Liver (tissue), 3 donors: ENCODE results near the gene STOX1.

Experiments used
- CTCF ChIP-seq: fragments of 150-350 bp; IDR thresholded peaks from 2 replicates; pipeline ENCODE4 v1.5.1; 2017; ENCODE audit warnings: improper control_type of control experiment, low read depth, low read length; ENCODE audit not compliant: missing input control
- EGR1 ChIP-seq, 2 donors: IDR thresholded peaks; 2 replicates each; pipeline ENCODE4 v1.6.1; 2016 to 2018; ENCODE audit warnings: antibody characterized with exemption in 2 of 2, low read depth in 2 of 2
- FOXA1 ChIP-seq: IDR thresholded peaks from 2 replicates; pipeline ENCODE4 v1.6.1; 2016; ENCODE audit warnings: antibody characterized with exemption
- FOXA2 ChIP-seq: IDR thresholded peaks from 2 replicates; pipeline ENCODE4 v1.6.1; 2016; ENCODE audit warnings: antibody characterized with exemption
- GABPA ChIP-seq, 2 donors: IDR thresholded peaks in 1 of 2; conservative IDR thresholded peaks in 1 of 2; 2 replicates each; pipeline ENCODE4 v1.6.1; 2016; ENCODE audit warnings: antibody characterized with exemption in 2 of 2, mild to moderate bottlenecking in 1 of 2, moderate library complexity in 1 of 2
- HNF4G ChIP-seq: IDR thresholded peaks from 2 replicates; pipeline ENCODE4 v1.6.1; 2016; ENCODE audit warnings: antibody characterized with exemption
- JUND ChIP-seq, 2 donors: IDR thresholded peaks; 2 replicates each; pipeline ENCODE4 v1.6.1; 2016; ENCODE audit warnings: antibody characterized with exemption in 2 of 2
- NR2F2 ChIP-seq: IDR thresholded peaks from 2 replicates; pipeline ENCODE4 v1.6.1; 2016; ENCODE audit warnings: antibody characterized with exemption
- RAD21 ChIP-seq, 2 donors: IDR thresholded peaks; 2 replicates each; pipeline ENCODE4 v1.6.1; 2016; ENCODE audit warnings: antibody characterized with exemption in 2 of 2, mild to moderate bottlenecking in 2 of 2
- REST ChIP-seq: IDR thresholded peaks from 2 replicates; pipeline ENCODE4 v1.6.1; 2016; ENCODE audit warnings: antibody characterized with exemption, mild to moderate bottlenecking
- RXRA ChIP-seq, 2 donors: IDR thresholded peaks; 2 replicates each; pipeline ENCODE4 v1.6.1; 2017 to 2018; ENCODE audit warnings: antibody characterized with exemption in 2 of 2, mild to moderate bottlenecking in 1 of 2
- TAF1 ChIP-seq: conservative IDR thresholded peaks from 2 replicates; pipeline ENCODE4 v1.6.1; 2016; ENCODE audit warnings: antibody characterized with exemption, mild to moderate bottlenecking
- TF ChIP-seq, protein P1 (sequence below): IDR thresholded peaks from 2 replicates; pipeline ENCODE4 v1.6.1; 2016; ENCODE audit warnings: antibody characterized with exemption
- TF ChIP-seq, protein P2 (sequence below): IDR thresholded peaks from 2 replicates; pipeline ENCODE4 v1.6.1; 2016; ENCODE audit warnings: antibody characterized with exemption
- donor health status: healthy.
- donor health status: healthy.

- no peak for TF ChIP-seq CTCF
- TF ChIP-seq, protein P1, sequence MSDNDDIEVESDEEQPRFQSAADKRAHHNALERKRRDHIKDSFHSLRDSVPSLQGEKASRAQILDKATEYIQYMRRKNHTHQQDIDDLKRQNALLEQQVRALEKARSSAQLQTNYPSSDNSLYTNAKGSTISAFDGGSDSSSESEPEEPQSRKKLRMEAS, result no peak
- no peak for TF ChIP-seq RAD21 (IDR thresholded peaks at IDR 0.05)
- no peak for TF ChIP-seq EGR1 (IDR thresholded peaks at IDR 0.05; ENCODE audit: low read depth in 2 of 2)
- TF ChIP-seq TAF1, result no peak
- TF ChIP-seq FOXA1, result no peak
- no peak for TF ChIP-seq GABPA (IDR thresholded peaks at IDR 0.05 in 1 of 2, conservative IDR thresholded peaks at IDR 0.05 in 1 of 2)
- TF ChIP-seq, protein P2, sequence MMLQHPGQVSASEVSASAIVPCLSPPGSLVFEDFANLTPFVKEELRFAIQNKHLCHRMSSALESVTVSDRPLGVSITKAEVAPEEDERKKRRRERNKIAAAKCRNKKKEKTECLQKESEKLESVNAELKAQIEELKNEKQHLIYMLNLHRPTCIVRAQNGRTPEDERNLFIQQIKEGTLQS, result no peak
- TF ChIP-seq REST, result no peak
- TF ChIP-seq JUND (IDR thresholded peaks at IDR 0.05), result no peak
- no peak for TF ChIP-seq NR2F2
- no peak for TF ChIP-seq RXRA (IDR thresholded peaks at IDR 0.05)
- TF ChIP-seq HNF4G, result no peak
- TF ChIP-seq FOXA2, result no peak
Observed at GRCh38 chr10:68938117-68938516, 110.8 kb downstream of the STOX1 start.
